GM19324 (cell line): ENCODE data around the gene MERTK.
"Not testable (repeated sequence)": the region's sequence is repeated elsewhere in the genome, so short reads cannot be mapped to it uniquely, and the experiment has no call there.

Source experiments
- ATAC-seq: cut with Tn5 transposase; IDR thresholded peaks from one replicate; pipeline ENCODE4 v1.9.1; 2021; ENCODE audit warnings: mild to moderate bottlenecking, moderate library complexity; ENCODE audit not compliant: unreplicated experiment, low FRiP score

Gene MERTK

DNA sequence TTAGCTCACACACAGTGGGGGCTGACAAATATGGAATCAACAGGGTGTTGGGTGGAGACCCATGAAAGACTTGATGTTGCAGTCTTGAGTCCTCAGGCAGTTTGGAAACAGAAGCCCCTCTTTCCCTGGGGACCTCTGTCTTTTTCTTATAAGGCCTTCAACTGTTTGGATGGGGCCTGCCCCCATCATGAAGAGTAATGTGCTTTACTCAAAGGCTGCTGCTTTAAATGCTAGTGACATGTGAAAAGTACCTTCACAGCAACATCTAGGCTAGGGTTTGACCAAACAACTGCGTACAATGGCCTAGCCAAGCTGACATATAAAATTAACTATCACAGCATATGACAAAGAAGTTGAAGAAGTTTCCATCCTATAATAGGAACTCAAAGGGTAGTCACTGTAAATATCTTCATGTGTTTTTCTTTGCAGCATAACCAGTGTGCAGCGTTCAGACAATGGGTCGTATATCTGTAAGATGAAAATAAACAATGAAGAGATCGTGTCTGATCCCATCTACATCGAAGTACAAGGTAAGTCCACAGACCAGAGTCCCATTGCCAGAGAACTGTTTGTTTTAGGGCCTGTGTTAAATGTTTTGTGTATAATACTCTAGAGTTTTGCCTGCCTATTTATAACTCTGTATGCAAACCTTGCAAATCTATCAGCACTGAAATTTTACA is 46.3 kb downstream of the MERTK start:
- ATAC-seq: no peak

DNA sequence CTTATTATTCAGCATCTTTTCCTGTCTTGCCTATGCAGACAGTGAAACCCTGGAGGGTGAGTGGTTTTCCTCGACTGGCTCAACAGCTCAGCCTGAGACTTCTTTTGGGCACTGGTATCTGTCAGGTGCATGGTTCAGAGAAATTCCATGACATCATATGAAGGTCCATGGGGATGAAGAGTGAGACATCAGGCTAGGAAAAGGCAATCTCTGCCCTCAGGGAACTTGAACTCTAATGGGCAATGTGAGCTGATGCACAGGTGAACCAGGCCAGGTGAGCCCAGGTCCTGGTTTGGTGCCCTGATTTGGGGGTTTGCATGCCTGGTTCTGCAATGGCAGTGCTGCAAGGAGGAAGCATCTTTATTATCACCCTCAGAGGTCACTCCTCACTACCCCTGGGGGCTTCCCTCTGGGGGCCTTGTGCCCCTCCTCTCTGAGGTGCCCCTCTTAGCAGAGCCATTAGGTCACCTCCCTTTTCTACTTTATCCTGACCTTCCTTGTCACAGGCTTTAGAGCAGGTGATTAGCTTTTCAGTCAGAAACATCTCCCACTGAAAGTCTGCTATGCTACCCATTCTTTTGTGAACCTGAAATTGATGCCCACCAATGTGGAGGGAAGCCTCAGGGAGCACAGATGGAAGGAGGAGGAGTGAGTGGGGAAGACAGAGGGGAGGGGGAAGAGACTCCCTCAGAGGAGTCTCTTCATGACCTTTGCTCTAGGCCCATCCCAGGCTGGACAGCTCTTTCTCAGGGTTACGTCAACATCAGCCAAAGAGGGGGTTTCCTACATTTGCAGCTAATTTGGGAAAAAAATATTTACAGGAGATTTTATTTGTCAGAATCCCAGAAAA is 47.3 kb downstream of the MERTK start:
- no peak for ATAC-seq

- ATAC-seq: no peak
Measured at GRCh38 chr2:111946294-111947114, 48.1 kb downstream of the MERTK start.

DNA sequence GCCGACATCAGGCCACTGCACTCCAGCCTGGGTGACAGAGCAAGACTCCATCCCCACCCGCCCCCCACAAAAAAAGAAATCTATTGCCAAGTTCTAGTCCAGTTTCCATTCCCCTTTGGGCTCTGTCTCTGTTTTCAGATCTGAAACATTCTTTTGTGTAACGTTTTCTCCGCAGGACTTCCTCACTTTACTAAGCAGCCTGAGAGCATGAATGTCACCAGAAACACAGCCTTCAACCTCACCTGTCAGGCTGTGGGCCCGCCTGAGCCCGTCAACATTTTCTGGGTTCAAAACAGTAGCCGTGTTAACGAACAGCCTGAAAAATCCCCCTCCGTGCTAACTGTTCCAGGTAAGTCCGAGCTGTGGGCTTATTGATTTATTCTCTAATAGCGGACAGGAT is 48.8 kb downstream of the MERTK start:
- no peak for ATAC-seq

DNA sequence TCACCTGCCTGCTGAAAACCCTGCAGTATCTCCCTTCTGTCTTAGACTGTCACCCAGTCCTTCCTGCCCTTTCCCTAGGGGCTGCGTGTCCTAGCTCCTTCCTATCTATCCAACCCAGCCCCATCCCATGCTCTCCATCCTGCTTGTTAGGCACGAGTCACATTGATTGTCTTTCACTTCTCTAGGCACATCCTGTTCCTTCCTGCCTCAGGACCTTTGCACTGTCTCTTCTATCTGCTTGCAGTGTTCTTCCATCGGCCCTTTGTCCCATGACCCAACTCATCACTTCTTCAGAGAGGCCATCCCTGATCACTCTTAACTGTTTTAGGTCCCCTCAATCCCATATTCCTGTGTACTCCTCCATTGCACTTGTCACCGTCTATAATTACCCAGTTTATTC is 50.4 kb downstream of the MERTK start:
- no peak for ATAC-seq

DNA sequence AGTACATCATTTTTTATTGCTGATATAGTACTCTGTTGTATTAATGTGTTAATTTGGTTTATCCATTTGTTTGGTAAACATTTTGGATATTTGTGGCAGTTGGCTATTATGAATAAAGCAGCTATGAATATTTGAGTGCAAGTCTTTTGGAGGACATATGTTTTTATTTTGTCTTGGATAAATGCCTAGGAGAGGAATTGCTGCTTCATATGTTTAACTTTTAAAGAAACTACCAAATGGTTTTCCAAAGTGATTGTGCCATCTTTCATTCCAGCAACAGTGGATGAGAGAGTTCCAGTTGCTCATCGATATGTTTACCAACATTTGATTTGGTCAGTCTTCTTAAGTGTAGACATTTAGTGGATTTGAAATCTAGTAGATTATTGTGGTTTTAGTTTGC is 51.8 kb downstream of the MERTK start:
- no peak for ATAC-seq

DNA sequence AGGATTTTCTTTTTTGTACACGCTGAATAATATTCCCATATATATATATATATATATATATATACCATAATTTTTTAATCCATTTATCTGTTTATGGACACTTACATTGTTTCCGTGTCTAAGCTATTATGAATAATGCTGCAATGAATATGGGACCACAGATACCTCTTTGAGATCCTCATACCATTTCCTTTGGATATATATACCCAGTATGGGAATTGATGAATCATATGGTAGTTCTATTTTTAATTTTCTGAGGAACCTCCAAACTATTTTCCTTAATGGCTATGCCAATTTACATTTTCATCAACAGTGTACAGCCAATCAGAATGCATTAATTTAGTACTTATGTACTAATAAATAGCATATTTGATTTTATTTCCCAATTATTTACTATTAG is 53.1 kb downstream of the MERTK start:
- ATAC-seq: no peak

DNA sequence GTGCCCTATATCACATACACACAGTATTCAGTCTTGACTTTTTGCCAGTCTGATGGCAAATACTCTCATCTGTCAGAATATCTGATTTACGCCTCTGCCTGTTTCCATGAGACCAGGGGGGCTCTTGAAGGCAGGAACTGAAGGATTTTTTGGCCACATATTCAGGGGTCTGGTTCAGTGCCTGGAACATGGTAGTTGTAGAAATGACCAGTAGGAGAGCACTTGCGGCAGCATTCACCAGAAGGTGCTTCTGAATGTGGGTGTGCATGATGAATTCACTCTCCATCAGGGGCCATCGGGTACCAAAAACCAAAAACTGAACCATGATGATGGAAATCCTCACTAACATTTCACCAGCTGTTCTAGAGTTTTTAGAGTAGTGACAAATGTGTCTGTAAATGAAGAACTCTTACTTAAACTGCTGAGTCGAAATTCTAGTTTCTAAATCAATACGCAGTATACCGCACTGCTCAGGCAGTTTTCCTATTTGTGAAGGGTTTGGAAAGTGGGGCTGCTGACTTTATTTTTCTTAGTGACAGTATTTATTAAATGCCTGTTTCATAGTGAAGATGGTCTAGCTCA is 54.6 kb downstream of the MERTK start:
- ATAC-seq: no peak

GRCh38 chr2:111954602-111955332 is 56.4 kb downstream of the MERTK start:
- ATAC-seq: no peak

DNA sequence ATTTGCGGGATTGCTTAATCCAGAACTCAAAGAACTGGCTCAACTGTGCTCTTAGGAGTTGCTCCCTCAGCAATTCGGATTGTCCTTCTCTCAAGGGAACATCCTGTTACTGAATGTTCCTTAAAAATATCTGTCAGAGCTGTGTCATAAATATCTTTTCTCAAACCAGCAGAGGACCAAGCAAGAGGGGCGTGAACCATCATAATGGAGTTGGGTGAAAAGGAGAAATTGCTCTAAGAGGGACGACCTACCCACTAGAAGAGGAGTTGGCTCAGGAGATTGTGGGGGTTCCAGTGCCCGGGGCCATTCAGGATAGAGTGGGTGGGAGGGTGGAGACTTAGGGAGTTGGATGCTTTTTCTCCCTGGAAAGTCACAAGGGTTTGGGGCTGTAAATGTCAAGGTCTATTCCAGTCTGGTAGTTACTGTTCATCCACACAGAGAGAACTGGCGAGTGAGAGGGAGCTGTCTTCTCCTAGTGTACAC is 59.5 kb downstream of the MERTK start:
- no peak for ATAC-seq

GRCh38 chr2:111958901-111959300 is 60.5 kb downstream of the MERTK start:
- ATAC-seq: no peak

GRCh38 chr2:111961663-111962062 is 63.3 kb downstream of the MERTK start:
- ATAC-seq: no peak

- not testable (repeated sequence) for ATAC-seq
Measured at GRCh38 chr2:111963086-111963485, 64.7 kb downstream of the MERTK start.

- ATAC-seq: not testable (repeated sequence)
Measured at GRCh38 chr2:111963508-111963907, 65.1 kb downstream of the MERTK start.

DNA sequence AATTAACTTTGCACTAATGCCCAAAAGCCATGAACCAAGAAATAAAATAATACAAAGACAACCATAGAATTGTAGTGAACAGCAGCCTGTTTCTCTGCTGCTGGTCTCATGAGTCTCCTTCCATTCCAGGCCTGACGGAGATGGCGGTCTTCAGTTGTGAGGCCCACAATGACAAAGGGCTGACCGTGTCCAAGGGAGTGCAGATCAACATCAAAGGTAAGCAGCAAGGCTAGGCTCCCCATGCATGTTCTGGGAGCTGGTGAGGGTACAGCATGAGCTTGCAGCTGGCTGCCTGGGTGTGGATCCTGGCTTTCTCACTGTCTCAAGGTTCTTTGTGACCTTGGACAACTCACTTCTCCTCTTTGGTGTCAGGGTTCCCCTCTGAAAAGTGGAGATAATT is 66.7 kb downstream of the MERTK start:
- no peak for ATAC-seq

- ATAC-seq: no peak
Measured at GRCh38 chr2:111966241-111966640, 67.8 kb downstream of the MERTK start.

- ATAC-seq: no peak
Measured at GRCh38 chr2:111967018-111967417, 68.6 kb downstream of the MERTK start.

DNA sequence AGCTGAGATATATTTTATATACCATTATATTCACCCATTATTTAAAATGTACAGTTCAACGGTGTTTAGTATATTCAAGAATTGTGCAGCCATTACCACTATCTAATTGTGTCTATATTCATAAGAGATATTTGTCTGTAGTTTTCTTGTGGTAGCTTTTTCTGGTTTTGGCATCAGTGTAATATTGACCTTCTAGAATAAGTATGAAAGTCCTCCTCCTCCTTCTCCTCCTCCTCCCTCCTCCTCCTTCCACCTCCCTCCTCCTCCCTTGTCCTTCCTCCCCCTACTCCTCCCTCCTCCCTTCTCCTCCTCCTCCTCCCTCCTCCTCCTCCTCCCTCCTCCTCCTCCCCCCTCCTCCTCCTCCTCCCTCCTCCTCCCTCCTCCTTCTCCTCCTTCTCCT is 72.0 kb downstream of the MERTK start:
- ATAC-seq: no peak

DNA sequence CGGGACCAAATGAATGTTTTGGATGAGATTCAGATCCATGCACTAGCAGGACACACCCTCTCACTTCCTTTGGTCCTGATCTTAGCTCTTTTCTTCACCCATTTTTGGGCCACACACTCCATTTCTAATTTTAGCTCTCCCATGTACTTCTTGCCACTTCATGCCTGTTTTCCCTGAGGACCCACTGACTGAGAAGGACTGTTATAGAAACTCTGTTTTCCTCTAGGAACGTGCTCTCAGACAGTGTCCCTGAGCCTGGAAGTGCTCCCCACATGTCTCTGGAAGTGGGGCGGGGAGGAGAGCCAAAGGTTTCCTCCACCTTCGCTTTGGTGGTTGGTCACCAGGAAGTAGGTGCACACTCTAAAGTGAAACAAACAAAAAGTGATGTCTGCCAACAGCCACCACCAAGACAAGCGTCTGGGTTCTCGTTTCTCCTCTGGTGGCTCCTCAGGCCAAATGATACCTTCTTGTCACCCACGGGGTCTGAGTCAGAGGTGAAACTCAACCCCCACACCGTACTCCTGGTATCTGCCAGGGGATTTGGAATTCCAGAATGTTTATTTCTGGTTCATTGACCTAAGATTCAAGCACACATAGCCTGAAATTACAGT is 74.7 kb downstream of the MERTK start:
- ATAC-seq: no peak

DNA sequence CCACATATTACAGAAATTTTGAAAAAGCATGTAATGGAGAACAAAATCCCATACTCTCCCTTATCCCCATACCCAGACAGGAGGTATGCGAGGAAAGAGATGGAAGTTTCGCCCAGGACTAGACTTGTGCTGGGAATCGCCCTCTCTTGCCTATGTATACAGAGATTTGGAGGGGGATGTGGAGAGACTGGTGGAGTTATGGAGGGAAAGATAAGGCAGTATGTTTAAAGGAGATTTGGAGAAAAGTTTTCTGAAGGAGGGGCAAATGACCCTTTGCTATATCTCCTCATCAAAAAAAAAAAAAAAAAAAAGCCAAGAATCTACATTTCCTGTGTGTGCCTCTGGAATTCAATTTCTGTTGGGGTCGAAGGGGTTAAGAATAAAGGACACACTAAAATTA is 75.3 kb downstream of the MERTK start:
- ATAC-seq: no peak
